ENCODE measurements around the gene SHISA7. TPM values are rescaled to one million over a fixed set of nuclear protein-coding genes. Genes with fewer than 3 reads are reported as not detected.
"Not testable (repeated sequence)": the region's sequence is repeated elsewhere in the genome, so short reads cannot be mapped to it uniquely, and the experiment has no call there.

Gene SHISA7
- total and polyA plus RNA-seq, 4 donors: 0.05 TPM; not detected in 3

GRCh38 chr19:55432241-55432959 lies 10.7 kb downstream of the SHISA7 start:
- no peaks in the 10 kb centered on the region for H3K27me3 ChIP-seq (ENCODE audit: control insufficient read depth in 1 of 2, insufficient read depth in 2 of 2, low read length in 1 of 2)
- ATAC-seq (ENCODE audit: low FRiP score): no peak
- 87 to 88% methylated on average over 14 of the region's 14 CpGs for WGBS, 2 donors

DNA sequence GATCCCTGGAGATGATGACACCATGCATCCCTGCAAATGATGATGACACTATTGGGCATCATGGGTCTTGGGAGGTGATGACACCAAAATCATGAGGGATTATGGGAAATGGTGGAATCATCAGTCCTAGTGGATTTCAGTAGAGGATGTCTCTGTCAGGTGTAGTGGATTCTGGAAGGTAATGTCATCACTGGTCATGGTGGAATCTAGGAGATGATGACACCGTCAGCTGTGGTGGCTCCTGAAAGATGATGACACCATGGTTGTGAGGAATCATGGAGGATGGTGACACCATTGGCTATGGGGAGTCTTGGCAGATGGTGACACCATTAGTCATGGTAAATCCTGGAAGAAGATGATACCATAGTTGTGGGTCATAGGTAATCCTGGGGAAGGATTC lies 11.9 kb downstream of the SHISA7 start:
- Histone ChIP-seq H3K4me3 (ENCODE audit: low read length in 2 of 2) (no peak overlapping the region), H3K9me3 (ENCODE audit: control insufficient read depth, low read length) (no peaks in the 10 kb centered on the region), H3K27ac (ENCODE audit: low read depth in 1 of 2, low read length in 2 of 2) (no peak overlapping the region), H3K4me1 (ENCODE audit: control insufficient read depth in 1 of 2, insufficient read depth in 2 of 2, low read length in 2 of 2) (no peaks in the 10 kb centered on the region), H3K36me3 (ENCODE audit: control insufficient read depth in 1 of 2, insufficient read depth in 2 of 2, low read length in 1 of 2) (no peaks in the 10 kb centered on the region), H3K27me3 (ENCODE audit: control insufficient read depth in 1 of 2, insufficient read depth in 2 of 2, low read length in 1 of 2) (no peaks in the 10 kb centered on the region)
- DNase-seq (no peak), ATAC-seq (ENCODE audit: low FRiP score) (no peak)
- intact Hi-C loops (cut with DNase I): no loop called here
- 89 to 93% methylated on average over 1 of the region's 1 CpG for WGBS, 2 donors

More at GRCh38 chr19:55432241-55432959, 10.7 kb downstream of the SHISA7 start:
- H3K9me3 ChIP-seq (ENCODE audit: control insufficient read depth, low read length): no peaks in the 10 kb centered on the region
- H3K36me3 ChIP-seq (ENCODE audit: control insufficient read depth in 1 of 2, insufficient read depth in 2 of 2, low read length in 1 of 2): no peaks in the 10 kb centered on the region
- intact Hi-C loops (cut with DNase I): no loop called here
- no peak overlapping the region for H3K4me3 ChIP-seq (ENCODE audit: low read length in 2 of 2)
- DNase-seq: no peak
- no peak overlapping the region for H3K27ac ChIP-seq (ENCODE audit: low read depth in 1 of 2, low read length in 2 of 2)
- no peaks in the 10 kb centered on the region for H3K4me1 ChIP-seq (ENCODE audit: control insufficient read depth in 1 of 2, insufficient read depth in 2 of 2, low read length in 2 of 2)

DNA sequence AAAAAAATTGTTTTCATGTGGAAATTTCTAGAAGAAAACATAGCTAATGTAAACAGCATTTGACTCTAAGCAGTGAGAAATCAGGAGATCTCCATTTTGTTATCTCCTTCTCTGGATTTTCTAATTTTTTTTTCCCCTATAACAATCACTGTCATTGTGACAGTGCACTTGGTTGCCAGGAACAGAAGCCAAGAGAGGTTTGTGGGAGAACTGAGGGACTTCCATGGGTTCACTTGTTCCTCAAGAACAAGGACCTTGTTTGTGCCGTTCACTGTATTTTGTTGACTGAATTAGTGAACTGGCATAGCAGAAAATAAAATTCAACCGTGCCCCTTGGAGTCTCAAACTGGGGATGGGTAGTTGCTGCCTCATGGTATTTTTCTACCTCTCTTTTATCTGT lies 17.1 kb downstream of the SHISA7 start:
- no peak overlapping the region for H3K4me3 ChIP-seq (ENCODE audit: low read length in 2 of 2)
- no peaks in the 10 kb centered on the region for H3K4me1 ChIP-seq (ENCODE audit: control insufficient read depth in 1 of 2, insufficient read depth in 2 of 2, low read length in 2 of 2)
- no peaks in the 10 kb centered on the region for H3K9me3 ChIP-seq (ENCODE audit: control insufficient read depth, low read length)
- no peaks in the 10 kb centered on the region for H3K27me3 ChIP-seq (ENCODE audit: control insufficient read depth in 1 of 2, insufficient read depth in 2 of 2, low read length in 1 of 2)
- 71 to 82% methylated on average over 2 of the region's 2 CpGs for WGBS, 2 donors
- intact Hi-C loops (cut with DNase I): no loop called here
- no peak for DNase-seq
- ATAC-seq (ENCODE audit: low FRiP score): no peak
- no peaks in the 10 kb centered on the region for H3K36me3 ChIP-seq (ENCODE audit: control insufficient read depth in 1 of 2, insufficient read depth in 2 of 2, low read length in 1 of 2)
- H3K27ac ChIP-seq (ENCODE audit: low read depth in 1 of 2, low read length in 2 of 2): no peak overlapping the region

GRCh38 chr19:55424518-55424917 lies 18.6 kb downstream of the SHISA7 start:
- Histone ChIP-seq H3K9me3 (ENCODE audit: control insufficient read depth, low read length) (no peaks in the 10 kb centered on the region), H3K4me3 (ENCODE audit: low read length in 2 of 2) (no peak overlapping the region), H3K27me3 (ENCODE audit: control insufficient read depth in 1 of 2, insufficient read depth in 2 of 2, low read length in 1 of 2) (no peaks in the 10 kb centered on the region), H3K4me1 (ENCODE audit: control insufficient read depth in 1 of 2, insufficient read depth in 2 of 2, low read length in 2 of 2) (no peaks in the 10 kb centered on the region), H3K27ac (ENCODE audit: low read depth in 1 of 2, low read length in 2 of 2) (no peak overlapping the region), H3K36me3 (ENCODE audit: control insufficient read depth in 1 of 2, insufficient read depth in 2 of 2, low read length in 1 of 2) (no peaks in the 10 kb centered on the region)
- WGBS, 2 donors: 68 to 76% methylated on average over 3 of the region's 3 CpGs
- DNase-seq: no peak
- ATAC-seq (ENCODE audit: low FRiP score): no peak
- intact Hi-C loops (cut with DNase I): no loop called here

DNA sequence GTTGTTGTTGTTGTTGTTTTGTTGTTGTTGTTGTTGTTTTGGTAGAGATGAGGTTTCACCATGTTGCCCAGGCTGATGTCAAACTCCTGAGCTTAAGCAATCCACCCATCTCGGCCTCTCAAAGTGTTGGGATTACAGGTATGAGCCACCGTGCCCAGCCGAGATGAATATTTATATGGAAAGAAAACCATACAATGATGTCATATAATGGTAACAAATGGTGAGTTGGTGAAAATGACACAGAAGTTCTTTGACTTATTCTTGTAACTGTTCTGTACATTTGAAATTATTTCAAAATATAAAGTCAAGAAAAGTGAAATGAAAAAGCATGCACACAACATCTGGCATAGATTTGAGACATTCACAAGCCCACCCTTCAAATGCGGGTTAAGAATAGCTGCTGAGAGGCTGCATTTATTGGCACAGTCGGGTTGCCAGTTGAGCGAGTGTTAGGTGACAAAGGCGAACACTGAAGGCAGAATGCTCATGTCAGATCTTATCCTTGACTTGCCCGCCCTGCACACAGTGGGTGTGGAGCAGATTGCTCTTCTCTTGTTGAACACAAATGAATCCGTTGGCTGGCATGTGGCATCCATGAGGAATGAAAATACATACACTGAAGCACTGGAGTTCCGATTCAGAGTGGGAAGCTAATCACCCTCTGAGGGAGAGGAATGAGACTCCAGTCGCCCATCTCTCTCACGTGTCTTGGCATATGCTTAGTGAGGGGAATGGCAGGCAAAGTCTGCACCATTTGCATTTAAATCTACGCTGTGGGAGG lies 19.7 kb downstream of the SHISA7 start:
- intact Hi-C loops (cut with DNase I): no loop called here
- no peak overlapping the region for H3K4me3 ChIP-seq (ENCODE audit: low read length in 2 of 2)
- no peaks in the 10 kb centered on the region for H3K9me3 ChIP-seq (ENCODE audit: control insufficient read depth, low read length)
- DNase-seq (no peak), ATAC-seq (ENCODE audit: low FRiP score) (no peak)
- no peaks in the 10 kb centered on the region for H3K4me1 ChIP-seq (ENCODE audit: control insufficient read depth in 1 of 2, insufficient read depth in 2 of 2, low read length in 2 of 2)
- no peaks in the 10 kb centered on the region for H3K36me3 ChIP-seq (ENCODE audit: control insufficient read depth in 1 of 2, insufficient read depth in 2 of 2, low read length in 1 of 2)
- no peaks in the 10 kb centered on the region for H3K27me3 ChIP-seq (ENCODE audit: control insufficient read depth in 1 of 2, insufficient read depth in 2 of 2, low read length in 1 of 2)
- 57 to 65% methylated on average over 13 of the region's 13 CpGs for WGBS, 2 donors
- no peak overlapping the region for H3K27ac ChIP-seq (ENCODE audit: low read depth in 1 of 2, low read length in 2 of 2)

GRCh38 chr19:55421281-55421680 lies 21.8 kb downstream of the SHISA7 start:
- H3K27ac ChIP-seq (ENCODE audit: low read depth in 1 of 2, low read length in 2 of 2); intact Hi-C loops (cut with DNase I); H3K9me3 ChIP-seq (ENCODE audit: control insufficient read depth, low read length); ATAC-seq (ENCODE audit: low FRiP score); H3K36me3 ChIP-seq (ENCODE audit: control insufficient read depth in 1 of 2, insufficient read depth in 2 of 2, low read length in 1 of 2); H3K4me1 ChIP-seq (ENCODE audit: control insufficient read depth in 1 of 2, insufficient read depth in 2 of 2, low read length in 2 of 2); H3K4me3 ChIP-seq (ENCODE audit: low read length in 2 of 2); DNase-seq; H3K27me3 ChIP-seq (ENCODE audit: control insufficient read depth in 1 of 2, insufficient read depth in 2 of 2, low read length in 1 of 2): not testable (repeated sequence)
- 76 to 85% methylated on average over 4 of the region's 4 CpGs for whole genome bisulfite sequencing, 2 donors

- Histone ChIP-seq H3K27me3 (ENCODE audit: control insufficient read depth in 1 of 2, insufficient read depth in 2 of 2, low read length in 1 of 2) (no peaks in the 10 kb centered on the region), H3K27ac (ENCODE audit: low read depth in 1 of 2, low read length in 2 of 2) (no peak overlapping the region), H3K4me3 (ENCODE audit: low read length in 2 of 2) (no peak overlapping the region), H3K4me1 (ENCODE audit: control insufficient read depth in 1 of 2, insufficient read depth in 2 of 2, low read length in 2 of 2) (no peaks in the 10 kb centered on the region), H3K9me3 (ENCODE audit: control insufficient read depth, low read length) (no peaks in the 10 kb centered on the region), H3K36me3 (ENCODE audit: control insufficient read depth in 1 of 2, insufficient read depth in 2 of 2, low read length in 1 of 2) (no peaks in the 10 kb centered on the region)
- 54 to 68% methylated on average over 5 of the region's 5 CpGs for WGBS, 2 donors
- no peak for DNase-seq
- ATAC-seq (ENCODE audit: low FRiP score): no peak
- intact Hi-C loops (cut with DNase I): loop anchor here in 1 of 2 donors (10.0 kb wide), 1 partner anchor 275 kb away; the partner anchor contains the start of gene TNNT1
These were observed 23.4 kb downstream of the SHISA7 start for GRCh38 chr19:55419624-55420236.

DNA sequence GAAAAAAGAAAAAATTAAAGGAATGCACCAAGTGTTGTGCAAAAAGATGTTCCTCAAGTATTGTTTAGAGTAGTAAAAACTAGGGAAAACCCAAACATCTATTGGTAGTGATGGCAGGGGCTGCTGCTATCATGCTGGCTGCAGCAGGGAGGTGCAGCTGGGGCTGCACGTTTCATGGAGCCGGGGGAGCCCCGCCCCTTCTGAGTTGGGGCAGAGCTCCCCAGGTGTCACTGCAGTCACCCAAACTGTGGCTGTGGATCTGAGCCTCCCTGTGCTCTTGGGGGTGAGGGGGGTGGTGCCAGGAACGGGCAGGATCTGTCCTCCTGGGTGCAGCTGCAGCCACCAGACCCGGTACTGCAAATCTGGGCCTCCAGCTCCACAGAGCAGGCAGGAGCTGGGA lies 24.0 kb downstream of the SHISA7 start:
- Histone ChIP-seq H3K36me3 (ENCODE audit: control insufficient read depth in 1 of 2, insufficient read depth in 2 of 2, low read length in 1 of 2) (no peaks in the 10 kb centered on the region), H3K4me1 (ENCODE audit: control insufficient read depth in 1 of 2, insufficient read depth in 2 of 2, low read length in 2 of 2) (no peaks in the 10 kb centered on the region), H3K27ac (ENCODE audit: low read depth in 1 of 2, low read length in 2 of 2) (no peak overlapping the region), H3K9me3 (ENCODE audit: control insufficient read depth, low read length) (no peaks in the 10 kb centered on the region), H3K4me3 (ENCODE audit: low read length in 2 of 2) (no peak overlapping the region), H3K27me3 (ENCODE audit: control insufficient read depth in 1 of 2, insufficient read depth in 2 of 2, low read length in 1 of 2) (no peaks in the 10 kb centered on the region)
- ATAC-seq (ENCODE audit: low FRiP score) (no peak), DNase-seq (no peak)
- 63 to 68% methylated on average over 5 of the region's 5 CpGs for WGBS, 2 donors
- intact Hi-C loops (cut with DNase I): loop anchor here in 1 of 2 donors (10.0 kb wide), 1 partner anchor 274 kb away; the partner anchor contains the start of gene TNNT1
